OCI-LY3 (cell line): Measurements from ENCODE around the gene IFNG-AS1.
A peak's percentile ranks its signal among the peaks of the same experiment; 100 is the strongest.

Experiments
- H2AFZ ChIP-seq: fragments of 200-600, 300-600 bp; shearing (Covaris generic); 2 replicates; pipeline ENCODE4 v1.6.0; 2014; ENCODE audit warnings: antibody characterized with exemption, low read depth, low read length
- H3K27ac ChIP-seq: fragments of 200-600, 300-600 bp; sonication (generic); 2 replicates; pipeline ENCODE4 v1.5.1; 2014; ENCODE audit warnings: mild to moderate bottlenecking, low read length, moderate library complexity, mixed read lengths
- H3K27me3 ChIP-seq: fragments of 200-600, 300-600 bp; sonication (generic); 2 replicates; pipeline ENCODE4 v1.6.1; 2014; ENCODE audit warnings: low read depth, low read length, mixed read lengths
- H3K36me3 ChIP-seq: fragments of 200-600, 300-600 bp; sonication (generic); replicated peaks from 2 replicates; pipeline ENCODE3; 2014; ENCODE audit warnings: low read depth, low read length, mixed read lengths
- H3K4me1 ChIP-seq: fragments of 300-600, 200-600 bp; sonication (generic); 2 replicates; pipeline ENCODE4 v1.6.1; 2014; ENCODE audit warnings: low read length, mixed read lengths
- H3K4me2 ChIP-seq: fragments of 200-600, 300-600 bp; sonication (generic); 2 replicates; pipeline ENCODE4 v1.6.1; 2014; ENCODE audit warnings: low read length, mixed read lengths
- H3K4me3 ChIP-seq: fragments of 300-600, 200-600 bp; sonication (generic); 2 replicates; pipeline ENCODE4 v1.5.1; 2014; ENCODE audit warnings: antibody characterized with exemption, mild to moderate bottlenecking, low read length, moderate library complexity
- H3K79me2 ChIP-seq: fragments of 300-600, 200-600 bp; shearing (Covaris generic); 2 replicates; pipeline ENCODE4 v1.6.1; 2014; ENCODE audit warnings: mild to moderate bottlenecking, low read length, mixed read lengths
- H3K9ac ChIP-seq: fragments of 300-600, 200-600 bp; shearing (Covaris generic); 2 replicates; pipeline ENCODE4 v1.6.0; 2014; ENCODE audit warnings: mild to moderate bottlenecking, low read length, moderate library complexity
- H3K9me3 ChIP-seq: fragments of 200-600, 300-600 bp; shearing (Covaris generic); 2 replicates; pipeline ENCODE4 v1.6.1; 2014; ENCODE audit warnings: low read length, mixed read lengths; ENCODE audit not compliant: insufficient read depth
- H4K20me1 ChIP-seq: fragments of 200-600, 300-600 bp; sonication (generic); 2 replicates; pipeline ENCODE4 v1.6.1; 2016; ENCODE audit warnings: low read length, mixed read lengths; ENCODE audit not compliant: insufficient read depth
- EZH2phosphoT487 ChIP-seq: fragments of 200-600 bp; shearing (Covaris generic); IDR thresholded peaks from 2 replicates; pipeline ENCODE4 v1.6.1; 2018; ENCODE audit warnings: antibody characterized with exemption, mixed run types, low read depth
- TF ChIP-seq, protein P1 (sequence below): fragments of 200-600, 300-600 bp; sonication (generic); IDR thresholded peaks from 2 replicates; pipeline ENCODE4 v1.5.1; 2014; ENCODE audit warnings: antibody characterized with exemption, low read length, low read depth

The IFNG-AS1 gene

DNA sequence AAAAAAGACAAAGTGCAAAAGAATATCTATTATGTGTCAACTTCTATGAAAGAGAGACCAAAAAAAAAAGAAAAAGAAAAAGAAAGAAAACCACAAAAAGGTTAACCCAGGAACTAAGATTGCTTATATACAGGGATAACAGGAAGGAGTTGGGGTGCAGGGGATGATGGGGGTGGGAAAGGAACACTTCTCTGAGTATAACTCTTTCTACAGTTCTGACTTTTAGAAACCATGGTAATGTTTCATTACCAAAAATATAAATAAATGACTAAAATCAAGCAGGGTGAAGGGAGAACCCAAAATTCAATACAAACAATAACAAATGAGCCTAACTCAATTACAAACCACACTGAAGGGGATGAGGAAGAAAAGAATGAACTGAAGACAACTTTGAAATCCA is 9.1 kb downstream of the IFNG-AS1 start:
- no peaks in the 10 kb centered on the region for H3K27me3 ChIP-seq
- no peak overlapping the region for H3K27ac ChIP-seq
- H3K36me3 ChIP-seq: no peaks in the 10 kb centered on the region
- H3K4me2 ChIP-seq: no peak overlapping the region
- H3K79me2 ChIP-seq: no peaks in the 10 kb centered on the region
- TF ChIP-seq, protein P1, sequence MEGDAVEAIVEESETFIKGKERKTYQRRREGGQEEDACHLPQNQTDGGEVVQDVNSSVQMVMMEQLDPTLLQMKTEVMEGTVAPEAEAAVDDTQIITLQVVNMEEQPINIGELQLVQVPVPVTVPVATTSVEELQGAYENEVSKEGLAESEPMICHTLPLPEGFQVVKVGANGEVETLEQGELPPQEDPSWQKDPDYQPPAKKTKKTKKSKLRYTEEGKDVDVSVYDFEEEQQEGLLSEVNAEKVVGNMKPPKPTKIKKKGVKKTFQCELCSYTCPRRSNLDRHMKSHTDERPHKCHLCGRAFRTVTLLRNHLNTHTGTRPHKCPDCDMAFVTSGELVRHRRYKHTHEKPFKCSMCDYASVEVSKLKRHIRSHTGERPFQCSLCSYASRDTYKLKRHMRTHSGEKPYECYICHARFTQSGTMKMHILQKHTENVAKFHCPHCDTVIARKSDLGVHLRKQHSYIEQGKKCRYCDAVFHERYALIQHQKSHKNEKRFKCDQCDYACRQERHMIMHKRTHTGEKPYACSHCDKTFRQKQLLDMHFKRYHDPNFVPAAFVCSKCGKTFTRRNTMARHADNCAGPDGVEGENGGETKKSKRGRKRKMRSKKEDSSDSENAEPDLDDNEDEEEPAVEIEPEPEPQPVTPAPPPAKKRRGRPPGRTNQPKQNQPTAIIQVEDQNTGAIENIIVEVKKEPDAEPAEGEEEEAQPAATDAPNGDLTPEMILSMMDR: no peak
- TF ChIP-seq EZH2phosphoT487: no peak
- H3K4me1 ChIP-seq: no peaks in the 10 kb centered on the region
- H2AFZ ChIP-seq: no peak overlapping the region
- no peak overlapping the region for H3K9ac ChIP-seq
- no peak overlapping the region for H3K4me3 ChIP-seq
- H3K9me3 ChIP-seq: no peaks in the 10 kb centered on the region
- H4K20me1 ChIP-seq: no peaks in the 10 kb centered on the region

DNA sequence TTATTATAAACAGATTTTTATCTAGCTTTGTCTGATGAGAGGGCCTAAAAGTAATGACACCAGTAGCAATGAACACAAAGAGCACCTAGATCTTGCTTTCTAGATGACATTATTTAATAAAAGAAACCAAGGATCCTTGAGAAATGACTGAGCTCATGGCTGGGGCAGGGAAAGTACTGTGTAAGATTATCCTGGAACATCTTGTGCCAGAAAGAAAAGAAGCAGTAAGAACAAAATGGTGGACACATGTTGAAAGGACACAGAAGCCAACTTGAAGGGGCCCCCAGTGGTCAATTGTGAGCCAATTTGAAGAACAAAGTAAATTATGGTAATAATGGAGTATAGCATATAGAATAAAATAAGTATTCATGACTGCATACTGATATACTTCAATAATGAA is 10.0 kb downstream of the IFNG-AS1 start:
- H3K9me3 ChIP-seq: no peaks in the 10 kb centered on the region
- no peaks in the 10 kb centered on the region for H3K4me1 ChIP-seq
- no peaks in the 10 kb centered on the region for H4K20me1 ChIP-seq
- H3K27ac ChIP-seq: no peak overlapping the region
- no peaks in the 10 kb centered on the region for H3K79me2 ChIP-seq
- no peak for TF ChIP-seq EZH2phosphoT487
- TF ChIP-seq, protein P1: no peak
- no peak overlapping the region for H3K9ac ChIP-seq
- no peak overlapping the region for H3K4me2 ChIP-seq
- no peak overlapping the region for H2AFZ ChIP-seq
- H3K36me3 ChIP-seq: no peaks in the 10 kb centered on the region
- H3K4me3 ChIP-seq: no peak overlapping the region
- no peaks in the 10 kb centered on the region for H3K27me3 ChIP-seq

DNA sequence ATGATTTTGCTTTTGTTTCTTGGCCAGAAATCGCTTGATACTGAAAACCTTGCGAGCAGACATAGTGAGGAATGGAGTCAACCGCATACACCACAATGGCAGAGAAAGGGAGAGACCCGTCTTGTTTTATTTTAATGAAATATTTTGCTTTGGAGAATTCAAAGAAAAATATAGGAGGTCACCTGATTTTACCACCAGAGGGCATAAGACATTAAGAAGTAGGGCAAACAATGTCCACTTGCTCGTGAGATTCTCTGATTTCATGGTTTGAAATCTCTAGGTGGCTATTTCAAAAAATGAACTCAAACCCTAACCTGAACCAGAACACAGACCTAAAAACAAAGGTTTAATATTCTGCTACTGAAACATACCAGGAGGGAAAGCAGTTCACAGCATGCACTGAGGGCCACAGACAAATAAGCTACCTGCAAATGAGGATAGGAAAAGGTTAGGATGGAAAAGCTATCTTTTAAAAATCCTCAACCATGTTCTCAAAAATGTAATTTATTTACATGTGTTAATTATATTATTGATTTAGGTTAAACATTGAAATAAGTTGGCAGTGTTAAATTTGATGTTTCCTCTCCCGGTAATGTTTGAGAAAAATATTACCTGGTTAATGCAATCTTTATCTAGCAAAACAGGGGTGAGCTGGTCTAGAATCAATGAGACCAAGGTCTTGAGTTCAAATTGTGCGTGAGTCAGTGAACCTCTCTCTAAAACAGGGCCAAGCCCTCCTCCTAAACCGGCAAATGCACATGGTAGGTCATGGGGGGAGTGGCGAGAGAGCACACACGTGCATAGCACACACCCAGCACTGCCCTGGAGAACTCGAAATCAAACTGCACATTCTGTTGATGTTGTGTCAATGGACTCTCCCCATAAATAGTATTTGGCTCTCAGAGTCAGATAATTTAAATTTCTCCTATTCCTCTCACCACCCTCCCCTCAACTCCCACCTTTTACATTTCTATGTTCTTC is 12.5 kb downstream of the IFNG-AS1 start:
- Histone ChIP-seq H3K9me3 (no peaks in the 10 kb centered on the region), H3K4me3 (no peak overlapping the region), H2AFZ (peak overlapping the region; percentile 56; the same call in 1 of the 2 replicates), H3K9ac (no peak overlapping the region), H3K4me1 (no peaks in the 10 kb centered on the region), H3K27me3 (no peaks in the 10 kb centered on the region), H3K4me2 (no peak overlapping the region), H3K27ac (no peak overlapping the region), H3K79me2 (no peaks in the 10 kb centered on the region), H3K36me3 (no peaks in the 10 kb centered on the region), H4K20me1 (no peaks in the 10 kb centered on the region)
- TF ChIP-seq, protein P1: peak; percentile 56
- TF ChIP-seq EZH2phosphoT487: no peak

DNA sequence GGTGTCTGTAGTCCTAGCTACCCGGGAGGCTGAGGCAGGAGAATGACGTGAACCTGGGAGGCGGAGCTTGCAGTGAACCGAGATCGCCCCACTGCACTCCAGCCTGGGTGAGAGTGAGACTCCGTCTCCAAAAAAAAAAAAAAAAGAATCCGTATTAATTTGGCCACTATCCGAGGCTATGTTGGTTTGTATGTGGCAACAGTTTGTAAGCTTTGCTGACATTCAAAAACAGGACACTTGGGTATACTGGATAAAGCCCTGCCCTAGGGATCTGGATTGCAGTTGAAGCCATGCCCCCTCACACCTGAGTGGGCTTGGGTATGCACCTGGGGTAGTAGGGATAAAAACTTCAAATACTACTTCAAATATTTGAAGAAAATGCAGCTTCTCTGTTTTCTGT is 14.5 kb downstream of the IFNG-AS1 start:
- Histone ChIP-seq H3K4me1 (no peaks in the 10 kb centered on the region), H3K9me3 (no peaks in the 10 kb centered on the region), H3K4me2 (no peak overlapping the region), H2AFZ (no peak overlapping the region), H3K9ac (no peak overlapping the region), H3K36me3 (no peaks in the 10 kb centered on the region), H3K79me2 (no peaks in the 10 kb centered on the region), H3K27me3 (no peaks in the 10 kb centered on the region), H3K27ac (no peak overlapping the region), H4K20me1 (no peaks in the 10 kb centered on the region), H3K4me3 (no peak overlapping the region)
- TF ChIP-seq, protein P1: no peak
- TF ChIP-seq EZH2phosphoT487: no peak
